Small intestine (tissue), 7 donors: ENCODE data around the gene TOX2. TPM values are rescaled to one million over a fixed set of nuclear protein-coding genes. Genes with fewer than 3 reads are reported as not detected.

Experiments used
- DNase-seq, 2 donors: peaks; one replicate each; pipeline versions ENCODE4 v3.0.0 to v3.0.0-alpha.2; 2013
- FAIRE-seq: peaks from 2 replicates; lab custom pipeline; 2012; peaks lifted over from hg19 to GRCh38; lab: Jason Lieb, UNC
- H3K27ac ChIP-seq, 3 donors: one replicate each; pipeline ENCODE4 v1.5.1; 2013; ENCODE audit warnings: low read length in 2 of 3, mild to moderate bottlenecking in 2 of 3, control low read depth in 1 of 3, inconsistent platforms in 1 of 3, low read depth in 1 of 3, moderate library complexity in 1 of 3
- H3K27me3 ChIP-seq, 3 donors: one replicate each; pipeline ENCODE4 v1.6.1; 2013; ENCODE audit warnings: low read length in 3 of 3, inconsistent platforms in 1 of 3; ENCODE audit not compliant: control insufficient read depth in 3 of 3, insufficient read depth in 3 of 3
- H3K36me3 ChIP-seq, 3 donors: one replicate each; pipeline ENCODE4 v1.6.1; 2013; ENCODE audit warnings: low read length in 3 of 3, inconsistent platforms in 1 of 3, low read depth in 1 of 3, mild to moderate bottlenecking in 1 of 3, moderate library complexity in 1 of 3; ENCODE audit not compliant: control insufficient read depth in 3 of 3, insufficient read depth in 2 of 3
- H3K4me1 ChIP-seq, 3 donors: one replicate each; pipeline ENCODE4 v1.6.1; 2013; ENCODE audit warnings: low read length in 2 of 3, inconsistent platforms in 1 of 3, low read depth in 1 of 3, mild to moderate bottlenecking in 1 of 3, moderate library complexity in 1 of 3; ENCODE audit not compliant: control insufficient read depth in 3 of 3, insufficient read depth in 2 of 3
- H3K4me3 ChIP-seq, 3 donors: one replicate each; pipeline ENCODE4 v1.5.1; 2013; ENCODE audit warnings: low read length in 3 of 3, control low read depth in 1 of 3, inconsistent platforms in 1 of 3, low read depth in 1 of 3, mild to moderate bottlenecking in 1 of 3, moderate library complexity in 1 of 3
- H3K9me3 ChIP-seq, 2 donors: one replicate each; pipeline ENCODE4 v1.6.1; 2013; ENCODE audit warnings: low read depth in 1 of 2, low read length in 1 of 2; ENCODE audit not compliant: control insufficient read depth in 2 of 2, insufficient read depth in 1 of 2
- WGBS, 3 donors: extraction: QIAGEN DNeasy Blood & Tissue Kit; methylation state at CpG; one replicate each; pipeline ENCODE4 v1.1.7; 2013; 5-methylcytosine and 5-hydroxymethylcytosine counted together
- polyA plus RNA-seq, 4 donors: library from polyadenylated mRNA; stranded (reverse) in 3 of 4; unstranded in 1 of 4; fragments of 200-250 nt in 3 of 4; fragments of 120-200 nt in 1 of 4; gene quantifications; one replicate each; pipeline versions ENCODE4 v1.2.1 to v1.2.3, GENCODE V29; 2013
- donor health status: healthy with polysubstance abuse.
- donor health status: control.
- donor health status: control.
- donor health status: Bipolar disorder and iron deficiency.
- donor health status: healthy.

TOX2 gene
- polyA plus RNA-seq, 4 donors: 1.7 to 10.6 (median 3.0) TPM; not detected in 1

- no peak overlapping the region for H3K4me3 ChIP-seq
- H3K36me3 ChIP-seq: no peaks in the 10 kb centered on the region
- FAIRE-seq: no peak
- H3K27me3 ChIP-seq: no peaks in the 10 kb centered on the region
- DNase-seq: no peak
- no peaks in the 10 kb centered on the region for H3K4me1 ChIP-seq
- 82 to 90% (median 87%) methylated on average over 11 of the region's 11 CpGs for WGBS, 3 donors
- no peak overlapping the region for H3K27ac ChIP-seq
- H3K9me3 ChIP-seq: peaks cover 0 to 2% of the 10 kb centered on the region in 2 donors
Observed at GRCh38 chr20:43991982-43992381, 77.3 kb downstream of the TOX2 start.

- no peak overlapping the region for H3K4me3 ChIP-seq
- peaks cover 0 to 2% of the 10 kb centered on the region in 2 donors for H3K9me3 ChIP-seq
- no peak overlapping the region for H3K27ac ChIP-seq
- no peaks in the 10 kb centered on the region for H3K27me3 ChIP-seq
- no peak for FAIRE-seq
- no peaks in the 10 kb centered on the region for H3K36me3 ChIP-seq
- H3K4me1 ChIP-seq: no peaks in the 10 kb centered on the region
- WGBS, 3 donors: 92 to 95% (median 94%) methylated on average over 10 of the region's 10 CpGs
- no peak for DNase-seq
Observed at GRCh38 chr20:43992885-43993284, 78.2 kb downstream of the TOX2 start.

- H3K27ac ChIP-seq: no peak overlapping the region
- H3K27me3 ChIP-seq: no peaks in the 10 kb centered on the region
- FAIRE-seq (no peak), DNase-seq (no peak)
- 74 to 90% (median 74%) methylated on average over 4 of the region's 4 CpGs for WGBS, 3 donors
- no peaks in the 10 kb centered on the region for H3K4me1 ChIP-seq
- peaks cover 0 to 2% of the 10 kb centered on the region in 2 donors for H3K9me3 ChIP-seq
- H3K36me3 ChIP-seq: no peaks in the 10 kb centered on the region
- no peak overlapping the region for H3K4me3 ChIP-seq
Observed at GRCh38 chr20:43993560-43993959, 78.9 kb downstream of the TOX2 start.

- no peak overlapping the region for H3K27ac ChIP-seq
- H3K9me3 ChIP-seq: peaks cover 0 to 2% of the 10 kb centered on the region in 2 donors
- FAIRE-seq (no peak), DNase-seq (no peak)
- no peaks in the 10 kb centered on the region for H3K36me3 ChIP-seq
- H3K4me1 ChIP-seq: no peaks in the 10 kb centered on the region
- H3K27me3 ChIP-seq: no peaks in the 10 kb centered on the region
- WGBS, 3 donors: 77 to 84% (median 79%) methylated on average over 11 of the region's 11 CpGs
- no peak overlapping the region for H3K4me3 ChIP-seq
Observed at GRCh38 chr20:43994486-43995100, 79.9 kb downstream of the TOX2 start.

- Histone ChIP-seq H3K4me3 (no peak overlapping the region), H3K27ac (no peak overlapping the region), H3K4me1 (no peaks in the 10 kb centered on the region), H3K36me3 (no peaks in the 10 kb centered on the region), H3K27me3 (no peaks in the 10 kb centered on the region), H3K9me3 (no peaks in the 10 kb centered on the region)
- DNase-seq: no peak
- FAIRE-seq: no peak
Observed at GRCh38 chr20:43995645-43996044, 81.0 kb downstream of the TOX2 start.

DNA sequence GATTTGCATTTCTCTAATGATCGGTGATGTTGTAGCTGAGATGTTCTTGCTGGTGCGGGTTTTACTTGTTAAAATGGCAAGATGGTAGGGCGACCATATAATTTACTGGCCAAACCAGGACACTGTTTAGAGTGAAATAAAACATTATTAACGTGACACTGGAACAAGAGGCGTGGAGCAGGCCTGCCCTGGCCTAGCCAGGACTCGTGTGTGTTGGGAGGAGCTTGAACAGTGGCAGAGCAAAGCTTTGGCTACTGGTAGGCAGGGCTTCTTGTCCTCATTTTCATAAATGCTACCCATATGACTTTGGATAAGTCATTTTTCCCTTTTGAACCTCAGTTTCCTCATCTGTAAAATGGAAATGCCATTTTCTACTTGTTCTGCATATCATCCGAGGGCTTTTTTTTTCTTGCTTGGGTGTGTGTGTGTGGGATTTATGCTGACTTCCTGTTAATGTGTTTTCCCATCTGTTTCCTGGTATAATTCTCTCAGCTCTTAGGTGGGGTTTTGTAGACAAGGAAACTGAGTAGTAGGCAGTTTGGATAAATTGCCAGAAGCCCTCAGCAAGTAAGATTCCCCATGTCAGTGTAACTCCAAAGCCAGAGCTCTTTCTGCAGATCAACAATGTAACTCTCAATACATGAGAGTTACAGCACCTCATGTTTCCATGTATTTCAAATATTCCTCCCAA is 81.7 kb downstream of the TOX2 start:
- no peak for FAIRE-seq
- no peak overlapping the region for H3K27ac ChIP-seq
- H3K4me1 ChIP-seq: no peaks in the 10 kb centered on the region
- no peaks in the 10 kb centered on the region for H3K27me3 ChIP-seq
- 75 to 77% (median 76%) methylated on average over 7 of the region's 7 CpGs for WGBS, 3 donors
- H3K36me3 ChIP-seq: no peaks in the 10 kb centered on the region
- no peaks in the 10 kb centered on the region for H3K9me3 ChIP-seq
- no peak overlapping the region for H3K4me3 ChIP-seq
- DNase-seq: no peak

DNA sequence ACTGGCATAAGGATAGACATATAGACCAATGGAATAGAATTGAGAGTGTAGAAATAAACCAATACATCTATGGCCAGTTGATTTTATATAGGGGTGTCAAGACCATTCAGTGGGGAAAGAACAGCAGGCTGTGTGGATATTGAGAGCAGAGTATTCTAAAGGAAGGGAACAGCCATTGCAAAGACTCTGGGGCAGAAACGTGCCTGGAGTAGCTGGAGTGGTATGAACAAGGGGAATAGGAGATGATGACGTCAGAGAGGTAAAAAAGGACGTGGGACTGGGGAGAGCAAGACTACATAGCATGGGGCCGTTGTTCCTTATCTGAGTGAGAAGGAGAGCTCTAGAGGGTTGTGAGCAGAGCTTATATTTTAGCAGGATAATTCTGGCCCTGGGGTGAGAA is 85.2 kb downstream of the TOX2 start:
- Histone ChIP-seq H3K27ac (no peak overlapping the region), H3K4me3 (no peak overlapping the region), H3K36me3 (no peaks in the 10 kb centered on the region), H3K4me1 (no peaks in the 10 kb centered on the region), H3K27me3 (no peaks in the 10 kb centered on the region), H3K9me3 (no peaks in the 10 kb centered on the region)
- 65 to 80% (median 70%) methylated on average over 4 of the region's 4 CpGs for WGBS, 3 donors
- FAIRE-seq (no peak), DNase-seq (no peak)

GRCh38 chr20:44001667-44002596 is 87.3 kb downstream of the TOX2 start:
- no peak overlapping the region for H3K4me3 ChIP-seq
- H3K4me1 ChIP-seq: no peaks in the 10 kb centered on the region
- H3K9me3 ChIP-seq: no peaks in the 10 kb centered on the region
- FAIRE-seq (no peak), DNase-seq (no peak)
- H3K27ac ChIP-seq: no peak overlapping the region
- no peaks in the 10 kb centered on the region for H3K36me3 ChIP-seq
- 48 to 73% (median 54%) methylated on average over 6 of the region's 6 CpGs for WGBS, 3 donors
- no peaks in the 10 kb centered on the region for H3K27me3 ChIP-seq
